Esophagus muscularis mucosa (tissue), 3 donors: ENCODE measurements around the gene GDF11.

ENCODE experiments used
- POLR2A ChIP-seq: fragments of 450-650 bp; IDR thresholded peaks from one replicate; pipeline ENCODE4 v1.6.1; 2017; ENCODE audit warnings: antibody characterized with exemption, moderate library complexity, mild to moderate bottlenecking, low read depth
- POLR2AphosphoS5 ChIP-seq, 2 donors: sonication (generic); formaldehyde crosslinking; IDR thresholded peaks; one replicate each; pipeline ENCODE4 v1.6.1; 2017; ENCODE audit warnings: antibody characterized with exemption in 2 of 2
- TF ChIP-seq, protein P1 (sequence below), 3 experiments: fragments of 200-600 bp in 2 of 3; fragments of 450-650 bp in 1 of 3; sonication (generic) in 2 of 3; IDR thresholded peaks; one replicate each; pipeline ENCODE4 v1.5.1; 2017 to 2019; ENCODE audit warnings: antibody characterized with exemption in 3 of 3, mild to moderate bottlenecking in 2 of 3, moderate library complexity in 1 of 3

DNA sequence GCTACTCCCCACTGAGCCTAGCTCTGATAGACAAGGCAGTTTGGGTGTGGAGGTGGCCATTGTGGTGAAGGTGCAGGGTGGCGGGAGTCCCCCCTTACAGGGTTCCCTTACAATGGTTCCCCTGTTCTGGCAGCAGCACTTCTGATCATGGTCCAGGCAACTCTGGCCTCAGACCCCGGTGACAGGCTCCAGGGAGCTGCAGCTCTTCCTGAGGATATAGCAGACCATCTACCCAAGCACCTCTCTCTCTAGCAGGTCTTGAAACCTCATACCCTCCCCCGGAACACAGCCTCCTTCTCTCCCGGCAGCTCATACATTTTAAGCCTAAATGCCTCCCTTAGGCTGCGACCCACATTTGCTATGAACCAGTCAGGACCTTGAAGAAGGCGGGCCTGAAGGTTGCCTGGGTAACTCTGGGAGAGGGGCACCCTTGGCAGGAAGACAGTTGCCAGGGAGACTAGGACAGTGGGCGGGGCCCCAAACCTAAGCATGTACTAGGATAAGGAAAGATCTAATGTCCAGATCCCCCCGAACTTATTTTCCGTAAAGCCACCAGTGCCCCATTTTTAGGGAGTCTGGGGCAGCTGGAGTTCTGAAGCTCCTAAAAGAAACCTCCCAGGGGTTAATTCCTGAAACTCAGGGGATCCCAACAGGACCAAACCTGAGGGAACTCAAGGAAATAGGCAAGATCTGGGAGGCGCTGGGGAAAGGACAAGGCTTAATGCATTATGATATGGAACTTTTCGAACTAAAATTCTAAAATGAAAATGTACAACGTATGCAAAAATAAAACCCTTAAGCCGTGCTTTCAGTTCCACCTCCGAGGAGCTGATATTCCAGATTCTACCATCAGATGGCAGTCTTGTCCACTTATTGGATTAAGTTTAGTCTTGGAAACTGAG lies 4.5 kb upstream of the GDF11 start:
- TF ChIP-seq, protein P1, sequence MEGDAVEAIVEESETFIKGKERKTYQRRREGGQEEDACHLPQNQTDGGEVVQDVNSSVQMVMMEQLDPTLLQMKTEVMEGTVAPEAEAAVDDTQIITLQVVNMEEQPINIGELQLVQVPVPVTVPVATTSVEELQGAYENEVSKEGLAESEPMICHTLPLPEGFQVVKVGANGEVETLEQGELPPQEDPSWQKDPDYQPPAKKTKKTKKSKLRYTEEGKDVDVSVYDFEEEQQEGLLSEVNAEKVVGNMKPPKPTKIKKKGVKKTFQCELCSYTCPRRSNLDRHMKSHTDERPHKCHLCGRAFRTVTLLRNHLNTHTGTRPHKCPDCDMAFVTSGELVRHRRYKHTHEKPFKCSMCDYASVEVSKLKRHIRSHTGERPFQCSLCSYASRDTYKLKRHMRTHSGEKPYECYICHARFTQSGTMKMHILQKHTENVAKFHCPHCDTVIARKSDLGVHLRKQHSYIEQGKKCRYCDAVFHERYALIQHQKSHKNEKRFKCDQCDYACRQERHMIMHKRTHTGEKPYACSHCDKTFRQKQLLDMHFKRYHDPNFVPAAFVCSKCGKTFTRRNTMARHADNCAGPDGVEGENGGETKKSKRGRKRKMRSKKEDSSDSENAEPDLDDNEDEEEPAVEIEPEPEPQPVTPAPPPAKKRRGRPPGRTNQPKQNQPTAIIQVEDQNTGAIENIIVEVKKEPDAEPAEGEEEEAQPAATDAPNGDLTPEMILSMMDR (IDR thresholded peaks at IDR 0.05): peak; percentile 86 to 95 (median 90)
- TF ChIP-seq POLR2A (no peak), POLR2AphosphoS5 (IDR thresholded peaks at IDR 0.05) (no peak)
